ENCODE measurements around the gene B9D1. TPM values are rescaled to one million over a fixed set of nuclear protein-coding genes. Genes with fewer than 3 reads are reported as not detected.

B9D1 gene
- total and polyA plus RNA-seq, 2 of the 13 experiments (the other 11 are each of a cell fraction or from before 2014, with no cell fraction given): 27.7 to 31.1 TPM

DNA sequence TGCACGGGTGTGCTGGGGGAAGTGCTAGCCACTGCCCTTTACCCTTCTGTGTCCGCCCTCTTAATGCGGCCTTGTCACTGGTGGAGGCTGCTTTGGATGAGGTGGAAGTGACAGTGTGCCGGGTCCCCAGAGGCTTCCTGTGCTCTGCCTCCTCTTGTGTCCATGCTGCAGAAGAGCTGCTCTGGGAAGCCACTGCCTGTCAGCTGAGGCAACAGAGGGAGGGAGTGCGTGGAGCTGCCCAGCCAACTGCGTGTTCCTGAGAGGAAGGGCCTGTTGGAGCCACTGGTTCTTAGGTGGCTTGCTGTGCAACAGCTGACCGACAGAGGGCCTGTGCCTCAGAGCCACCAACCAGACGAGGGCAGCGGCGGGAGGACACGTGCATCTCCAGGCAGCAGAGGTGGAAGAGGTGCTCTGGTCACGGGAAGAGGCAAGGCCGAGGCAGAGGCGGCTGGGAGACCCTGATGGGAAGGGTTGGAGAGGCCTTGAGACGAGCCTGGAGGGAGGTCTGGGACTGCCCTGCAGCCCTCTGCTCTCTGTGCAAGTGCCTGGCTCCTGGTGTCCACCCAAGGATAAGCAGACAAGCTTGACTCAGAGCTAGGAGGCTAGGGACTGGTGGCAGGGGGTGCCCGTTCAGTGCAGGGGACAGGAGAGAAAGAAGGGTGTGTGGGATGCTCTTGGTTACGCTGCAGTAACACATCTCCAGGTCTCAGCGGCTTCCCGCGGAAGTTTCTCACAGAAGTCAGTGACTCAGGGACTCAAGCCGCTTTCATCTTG lies 25.4 kb downstream of the B9D1 start (continued):
- TF ChIP-seq, protein P1, sequence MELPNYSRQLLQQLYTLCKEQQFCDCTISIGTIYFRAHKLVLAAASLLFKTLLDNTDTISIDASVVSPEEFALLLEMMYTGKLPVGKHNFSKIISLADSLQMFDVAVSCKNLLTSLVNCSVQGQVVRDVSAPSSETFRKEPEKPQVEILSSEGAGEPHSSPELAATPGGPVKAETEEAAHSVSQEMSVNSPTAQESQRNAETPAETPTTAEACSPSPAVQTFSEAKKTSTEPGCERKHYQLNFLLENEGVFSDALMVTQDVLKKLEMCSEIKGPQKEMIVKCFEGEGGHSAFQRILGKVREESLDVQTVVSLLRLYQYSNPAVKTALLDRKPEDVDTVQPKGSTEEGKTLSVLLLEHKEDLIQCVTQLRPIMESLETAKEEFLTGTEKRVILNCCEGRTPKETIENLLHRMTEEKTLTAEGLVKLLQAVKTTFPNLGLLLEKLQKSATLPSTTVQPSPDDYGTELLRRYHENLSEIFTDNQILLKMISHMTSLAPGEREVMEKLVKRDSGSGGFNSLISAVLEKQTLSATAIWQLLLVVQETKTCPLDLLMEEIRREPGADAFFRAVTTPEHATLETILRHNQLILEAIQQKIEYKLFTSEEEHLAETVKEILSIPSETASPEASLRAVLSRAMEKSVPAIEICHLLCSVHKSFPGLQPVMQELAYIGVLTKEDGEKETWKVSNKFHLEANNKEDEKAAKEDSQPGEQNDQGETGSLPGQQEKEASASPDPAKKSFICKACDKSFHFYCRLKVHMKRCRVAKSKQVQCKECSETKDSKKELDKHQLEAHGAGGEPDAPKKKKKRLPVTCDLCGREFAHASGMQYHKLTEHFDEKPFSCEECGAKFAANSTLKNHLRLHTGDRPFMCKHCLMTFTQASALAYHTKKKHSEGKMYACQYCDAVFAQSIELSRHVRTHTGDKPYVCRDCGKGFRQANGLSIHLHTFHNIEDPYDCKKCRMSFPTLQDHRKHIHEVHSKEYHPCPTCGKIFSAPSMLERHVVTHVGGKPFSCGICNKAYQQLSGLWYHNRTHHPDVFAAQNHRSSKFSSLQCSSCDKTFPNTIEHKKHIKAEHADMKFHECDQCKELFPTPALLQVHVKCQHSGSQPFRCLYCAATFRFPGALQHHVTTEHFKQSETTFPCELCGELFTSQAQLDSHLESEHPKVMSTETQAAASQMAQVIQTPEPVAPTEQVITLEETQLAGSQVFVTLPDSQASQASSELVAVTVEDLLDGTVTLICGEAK (IDR thresholded peaks at IDR 0.05): no peak
- TF ChIP-seq, protein P1 (CRISPR knock-in tag; IDR thresholded peaks at IDR 0.05): peak; percentile 71; the same call in 1 of the 2 replicates
- TF ChIP-seq BCL3 (CRISPR knock-in tag; IDR thresholded peaks at IDR 0.05) (peak; percentile 83), CENPT (CRISPR knock-in tag; IDR thresholded peaks at IDR 0.05; ENCODE audit: low read depth) (peak; percentile 88; the same call in 1 of the 2 replicates), FOXC1 (CRISPR knock-in tag; IDR thresholded peaks at IDR 0.05; ENCODE audit: borderline replicate concordance) (peak; percentile 44; the same call in 1 of the 2 replicates), MED1 (CRISPR knock-in tag; IDR thresholded peaks at IDR 0.05) (peak; percentile 44; the same call in 1 of the 2 replicates), REXO4 (CRISPR knock-in tag; IDR thresholded peaks at IDR 0.05; ENCODE audit: borderline replicate concordance) (peak; percentile 24; the same call in 1 of the 2 replicates)
- TF ChIP-seq, protein P2, sequence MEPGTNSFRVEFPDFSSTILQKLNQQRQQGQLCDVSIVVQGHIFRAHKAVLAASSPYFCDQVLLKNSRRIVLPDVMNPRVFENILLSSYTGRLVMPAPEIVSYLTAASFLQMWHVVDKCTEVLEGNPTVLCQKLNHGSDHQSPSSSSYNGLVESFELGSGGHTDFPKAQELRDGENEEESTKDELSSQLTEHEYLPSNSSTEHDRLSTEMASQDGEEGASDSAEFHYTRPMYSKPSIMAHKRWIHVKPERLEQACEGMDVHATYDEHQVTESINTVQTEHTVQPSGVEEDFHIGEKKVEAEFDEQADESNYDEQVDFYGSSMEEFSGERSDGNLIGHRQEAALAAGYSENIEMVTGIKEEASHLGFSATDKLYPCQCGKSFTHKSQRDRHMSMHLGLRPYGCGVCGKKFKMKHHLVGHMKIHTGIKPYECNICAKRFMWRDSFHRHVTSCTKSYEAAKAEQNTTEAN (CRISPR knock-in tag; conservative IDR thresholded peaks at IDR 0.05): peak; percentile 53; the same call in 1 of the 2 replicates
- TF ChIP-seq, protein P3, sequence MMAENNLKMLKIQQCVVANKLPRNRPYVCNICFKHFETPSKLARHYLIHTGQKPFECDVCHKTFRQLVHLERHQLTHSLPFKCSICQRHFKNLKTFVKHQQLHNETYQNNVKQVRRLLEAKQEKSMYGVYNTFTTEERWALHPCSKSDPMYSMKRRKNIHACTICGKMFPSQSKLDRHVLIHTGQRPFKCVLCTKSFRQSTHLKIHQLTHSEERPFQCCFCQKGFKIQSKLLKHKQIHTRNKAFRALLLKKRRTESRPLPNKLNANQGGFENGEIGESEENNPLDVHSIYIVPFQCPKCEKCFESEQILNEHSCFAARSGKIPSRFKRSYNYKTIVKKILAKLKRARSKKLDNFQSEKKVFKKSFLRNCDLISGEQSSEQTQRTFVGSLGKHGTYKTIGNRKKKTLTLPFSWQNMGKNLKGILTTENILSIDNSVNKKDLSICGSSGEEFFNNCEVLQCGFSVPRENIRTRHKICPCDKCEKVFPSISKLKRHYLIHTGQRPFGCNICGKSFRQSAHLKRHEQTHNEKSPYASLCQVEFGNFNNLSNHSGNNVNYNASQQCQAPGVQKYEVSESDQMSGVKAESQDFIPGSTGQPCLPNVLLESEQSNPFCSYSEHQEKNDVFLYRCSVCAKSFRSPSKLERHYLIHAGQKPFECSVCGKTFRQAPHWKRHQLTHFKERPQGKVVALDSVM (CRISPR knock-in tag; IDR thresholded peaks at IDR 0.05): peak; percentile 63; the same call in 1 of the 2 replicates
- TF ChIP-seq, protein P4, sequence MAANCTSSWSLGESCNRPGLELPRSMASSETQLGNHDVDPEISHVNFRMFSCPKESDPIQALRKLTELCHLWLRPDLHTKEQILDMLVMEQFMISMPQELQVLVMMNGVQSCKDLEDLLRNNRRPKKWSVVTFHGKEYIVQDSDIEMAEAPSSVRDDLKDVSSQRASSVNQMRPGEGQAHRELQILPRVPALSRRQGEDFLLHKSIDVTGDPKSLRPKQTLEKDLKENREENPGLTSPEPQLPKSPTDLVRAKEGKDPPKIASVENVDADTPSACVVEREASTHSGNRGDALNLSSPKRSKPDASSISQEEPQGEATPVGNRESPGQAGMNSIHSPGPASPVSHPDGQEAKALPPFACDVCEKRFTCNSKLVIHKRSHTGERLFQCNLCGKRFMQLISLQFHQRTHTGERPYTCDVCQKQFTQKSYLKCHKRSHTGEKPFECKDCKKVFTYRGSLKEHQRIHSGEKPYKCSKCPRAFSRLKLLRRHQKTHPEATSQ (CRISPR knock-in tag; IDR thresholded peaks at IDR 0.05; ENCODE audit: borderline replicate concordance): no peak; the same call in 1 of the 2 replicates
